ENCODE data around the gene ANKRD37.
"Not testable (repeated sequence)": the region's sequence is repeated elsewhere in the genome, so short reads cannot be mapped to it uniquely, and the experiment has no call there.

The ANKRD37 gene

GRCh38 chr4:185357733-185358440 lies 38.8 kb upstream of the ANKRD37 start:
- DNase-seq (ENCODE audit: low read depth), result no peak
- H3K4me3 ChIP-seq (ENCODE audit: low read depth, low read length), result no peak overlapping the region
- TF ChIP-seq CTCF (conservative IDR thresholded peaks at IDR 0.05; ENCODE audit: low read depth, low read length), result no peak

DNA sequence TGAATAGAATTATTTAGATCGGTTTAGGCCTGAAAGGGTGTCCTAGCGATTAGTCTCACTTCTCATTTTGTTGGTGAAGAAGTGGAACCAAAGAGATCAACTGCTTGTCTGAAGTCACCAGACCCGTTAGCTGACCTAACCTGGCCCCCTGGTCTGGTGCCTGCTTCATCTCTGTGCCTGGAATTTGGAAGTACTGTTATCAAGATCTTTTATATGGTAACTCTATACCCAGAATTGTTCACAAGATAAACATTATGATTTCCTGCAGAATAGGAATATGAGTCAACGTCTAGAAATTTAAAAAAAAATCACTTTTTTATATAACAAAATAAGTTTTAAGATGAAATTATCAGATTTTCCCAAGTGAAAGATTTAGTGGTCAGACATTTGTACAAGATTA lies 38.1 kb upstream of the ANKRD37 start:
- TF ChIP-seq CTCF (conservative IDR thresholded peaks at IDR 0.05; ENCODE audit: low read depth, low read length), result no peak
- DNase-seq (ENCODE audit: low read depth), result peak; percentile 85
- H3K4me3 ChIP-seq (ENCODE audit: low read depth, low read length), result no peak overlapping the region

DNA sequence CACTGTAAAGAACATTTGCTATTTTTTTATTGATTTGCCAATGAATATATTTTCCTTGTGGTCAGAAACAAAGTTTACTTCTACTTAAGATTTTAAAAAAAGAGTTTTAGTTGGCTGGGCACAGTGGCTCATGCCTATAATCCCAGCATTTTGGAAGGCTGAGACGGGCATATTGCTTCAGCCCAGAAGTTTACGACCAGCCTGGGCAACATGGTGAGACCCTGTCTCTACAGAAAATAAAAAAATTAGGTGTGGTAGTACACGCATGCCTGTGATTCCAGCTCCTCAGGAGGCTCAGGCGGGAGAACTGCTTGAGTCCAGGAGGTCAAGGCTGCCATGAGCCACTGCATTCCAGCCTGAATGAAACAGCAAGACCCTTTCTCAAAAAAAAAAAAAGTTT lies 37.7 kb upstream of the ANKRD37 start:
- H3K4me3 ChIP-seq (ENCODE audit: low read depth, low read length), result no peak overlapping the region
- peak; percentile 95 for DNase-seq (ENCODE audit: low read depth)
- TF ChIP-seq CTCF (conservative IDR thresholded peaks at IDR 0.05; ENCODE audit: low read depth, low read length), result no peak

GRCh38 chr4:185359767-185360446 lies 36.7 kb upstream of the ANKRD37 start:
- H3K4me3 ChIP-seq (ENCODE audit: low read depth, low read length), result no peak overlapping the region
- no peak for TF ChIP-seq CTCF (conservative IDR thresholded peaks at IDR 0.05; ENCODE audit: low read depth, low read length)
- DNase-seq (ENCODE audit: low read depth), result peak; percentile 92

DNA sequence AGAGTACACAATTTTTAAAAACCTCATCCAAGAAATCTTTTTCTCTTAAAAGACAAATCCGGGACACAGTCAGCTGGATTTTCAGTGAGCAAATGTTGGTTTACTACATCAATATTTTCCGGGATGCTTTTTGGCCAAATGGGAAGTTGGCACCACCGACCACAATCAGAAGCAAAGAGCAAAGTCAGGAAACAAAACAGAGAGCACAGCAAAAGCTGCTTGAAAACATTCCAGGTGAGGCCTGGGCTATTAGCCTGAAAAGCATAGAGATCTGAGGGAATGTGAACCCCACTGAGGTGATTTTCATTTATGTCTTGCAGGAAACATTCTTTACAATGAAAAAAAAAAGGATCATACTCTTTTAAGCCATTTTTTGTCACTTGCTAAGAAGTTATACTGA lies 34.8 kb upstream of the ANKRD37 start:
- DNase-seq (ENCODE audit: low read depth), result no peak
- no peak for TF ChIP-seq CTCF (conservative IDR thresholded peaks at IDR 0.05; ENCODE audit: low read depth, low read length)
- H3K4me3 ChIP-seq (ENCODE audit: low read depth, low read length), result no peak overlapping the region

GRCh38 chr4:185362570-185362969 lies 34.1 kb upstream of the ANKRD37 start:
- H3K4me3 ChIP-seq (ENCODE audit: low read depth, low read length), result not testable (repeated sequence)
- DNase-seq (ENCODE audit: low read depth), result peak; percentile 50

DNA sequence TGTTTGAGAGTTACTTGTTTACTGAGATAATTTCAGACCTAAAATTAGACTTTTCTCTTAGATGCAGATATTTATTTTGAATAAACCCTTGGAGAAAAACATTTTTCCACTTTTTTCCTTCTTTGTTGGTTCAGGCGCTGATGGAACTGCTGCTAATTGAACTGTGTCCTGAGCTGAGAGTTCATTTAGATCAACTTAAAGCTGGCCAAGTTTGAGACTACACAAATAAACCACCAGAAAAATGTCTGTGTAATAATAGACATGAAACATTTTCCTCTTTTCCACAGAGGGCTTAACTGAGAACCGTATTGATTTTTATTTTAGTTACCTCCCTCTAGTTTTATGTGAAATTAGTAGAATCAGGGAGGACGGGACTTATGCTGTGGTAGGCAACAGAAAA lies 33.4 kb upstream of the ANKRD37 start:
- no peak for DNase-seq (ENCODE audit: low read depth)
- H3K4me3 ChIP-seq (ENCODE audit: low read depth, low read length), result no peak overlapping the region
- no peak for TF ChIP-seq CTCF (conservative IDR thresholded peaks at IDR 0.05; ENCODE audit: low read depth, low read length)

Data from choroid plexus epithelial cell (primary cell).